D721Med (cell line): Measurements from ENCODE around the gene CLDN22.

Experiments used
- DNase-seq: peaks from one replicate; pipeline ENCODE4 v3.0.0; 2011; ENCODE audit warnings: low spot score; ENCODE audit not compliant: insufficient read length
- FAIRE-seq: peaks from 2 replicates; lab custom pipeline; 2011; peaks lifted over from hg19 to GRCh38; lab: Jason Lieb, UNC
- CTCF ChIP-seq: IDR thresholded peaks from 2 replicates; pipeline ENCODE4 v1.5.1; 2012; ENCODE audit warnings: mild to moderate bottlenecking, control low read depth; ENCODE audit not compliant: insufficient read depth; ENCODE audit errors: missing control alignments

The CLDN22 gene

GRCh38 chr4:183347566-183347965 lies 27.5 kb upstream of the CLDN22 start:
- no peak for TF ChIP-seq CTCF
- no peak for DNase-seq
- no peak for FAIRE-seq

GRCh38 chr4:183347146-183347545 lies 27.1 kb upstream of the CLDN22 start:
- FAIRE-seq (no peak), DNase-seq (no peak)
- TF ChIP-seq CTCF, result no peak

- no peak for TF ChIP-seq CTCF
- DNase-seq (no peak), FAIRE-seq (no peak)
These were observed 25.2 kb upstream of the CLDN22 start for GRCh38 chr4:183345261-183345660.

- FAIRE-seq (no peak), DNase-seq (no peak)
- TF ChIP-seq CTCF, result no peak
These were observed 24.6 kb upstream of the CLDN22 start for GRCh38 chr4:183344523-183345255.

- FAIRE-seq (no peak), DNase-seq (no peak)
- no peak for TF ChIP-seq CTCF
These were observed 23.7 kb upstream of the CLDN22 start for GRCh38 chr4:183343730-183344129.

GRCh38 chr4:183342541-183343533 lies 22.8 kb upstream of the CLDN22 start:
- no peak for DNase-seq
- no peak for TF ChIP-seq CTCF
- no peak for FAIRE-seq
